ENCODE measurements around the gene STOM.

Gene STOM

GRCh38 chr9:121368745-121369144, 1.3 kb downstream of the STOM start:
- DNase-seq = no peak

GRCh38 chr9:121368138-121368522, 1.9 kb downstream of the STOM start:
- DNase-seq = no peak

- DNase-seq = peak; percentile 20
These were observed 2.5 kb downstream of the STOM start for GRCh38 chr9:121367306-121368137.

- no peak for DNase-seq
These were observed 3.3 kb downstream of the STOM start for GRCh38 chr9:121366611-121367192.

- no peak for DNase-seq
These were observed 4.5 kb downstream of the STOM start for GRCh38 chr9:121365564-121365963.

GRCh38 chr9:121364886-121365285, 5.2 kb downstream of the STOM start:
- no peak for DNase-seq

- DNase-seq = no peak
These were observed 6.0 kb downstream of the STOM start for GRCh38 chr9:121364077-121364476.

- no peak for DNase-seq
These were observed 6.5 kb downstream of the STOM start for GRCh38 chr9:121363622-121363961.

GRCh38 chr9:121362813-121363621, 7.0 kb downstream of the STOM start:
- no peak for DNase-seq

- no peak for DNase-seq
These were observed 9.3 kb downstream of the STOM start for GRCh38 chr9:121360601-121361374.

GRCh38 chr9:121359351-121360294, 10.4 kb downstream of the STOM start:
- no peak for DNase-seq

- DNase-seq = no peak
These were observed 11.3 kb downstream of the STOM start for GRCh38 chr9:121358751-121359150.

GRCh38 chr9:121357011-121357410, 13.0 kb downstream of the STOM start:
- no peak for DNase-seq

- DNase-seq = no peak
These were observed 15.3 kb downstream of the STOM start for GRCh38 chr9:121354762-121355161.

GRCh38 chr9:121354141-121354540, 15.9 kb downstream of the STOM start:
- DNase-seq = no peak

GRCh38 chr9:121353241-121354061, 16.6 kb downstream of the STOM start:
- no peak for DNase-seq

- DNase-seq = no peak
These were observed 19.0 kb downstream of the STOM start for GRCh38 chr9:121350993-121351561.

- DNase-seq = no peak
These were observed 20.0 kb downstream of the STOM start for GRCh38 chr9:121350036-121350435.

GRCh38 chr9:121349009-121349408, 21.0 kb downstream of the STOM start:
- no peak for DNase-seq

GRCh38 chr9:121348221-121348620, 21.8 kb downstream of the STOM start:
- DNase-seq = no peak

GRCh38 chr9:121345070-121345469, 25.0 kb downstream of the STOM start:
- no peak for DNase-seq
